GM19025 (cell line): ENCODE data around the gene ATF3.
"Not testable (repeated sequence)": the region's sequence is repeated elsewhere in the genome, so short reads cannot be mapped to it uniquely, and the experiment has no call there.

Experiments
- ATAC-seq: cut with Tn5 transposase; IDR thresholded peaks from one replicate; pipeline ENCODE4 v1.9.1; 2021; ENCODE audit warnings: mild to moderate bottlenecking, low read depth, moderate library complexity; ENCODE audit not compliant: unreplicated experiment

The ATF3 gene

GRCh38 chr1:212647004-212647403, 38.4 kb downstream of the ATF3 start:
- no peak for ATAC-seq

GRCh38 chr1:212648431-212648830, 39.9 kb downstream of the ATF3 start:
- ATAC-seq: no peak

- no peak for ATAC-seq
These were observed 40.5 kb downstream of the ATF3 start for GRCh38 chr1:212649020-212649419.

GRCh38 chr1:212650228-212650627, 41.7 kb downstream of the ATF3 start:
- no peak for ATAC-seq

GRCh38 chr1:212651521-212651920, 43.0 kb downstream of the ATF3 start:
- ATAC-seq: no peak

- ATAC-seq: no peak
These were observed 43.4 kb downstream of the ATF3 start for GRCh38 chr1:212651977-212652376.

- ATAC-seq: no peak
These were observed 44.0 kb downstream of the ATF3 start for GRCh38 chr1:212652609-212653008.

- ATAC-seq: no peak
These were observed 47.3 kb downstream of the ATF3 start for GRCh38 chr1:212655668-212656440.

- ATAC-seq: no peak
These were observed 48.2 kb downstream of the ATF3 start for GRCh38 chr1:212656730-212657129.

- ATAC-seq: not testable (repeated sequence)
These were observed 49.7 kb downstream of the ATF3 start for GRCh38 chr1:212658250-212658649.

GRCh38 chr1:212664409-212665199, 56.0 kb downstream of the ATF3 start:
- ATAC-seq: no peak

- ATAC-seq: peak; percentile 87
These were observed 56.9 kb downstream of the ATF3 start for GRCh38 chr1:212665241-212666115.

GRCh38 chr1:212666116-212666775, 57.7 kb downstream of the ATF3 start:
- ATAC-seq: no peak

- no peak for ATAC-seq
These were observed 58.9 kb downstream of the ATF3 start for GRCh38 chr1:212667223-212668139.

GRCh38 chr1:212668477-212668876, 59.9 kb downstream of the ATF3 start:
- no peak for ATAC-seq

GRCh38 chr1:212669102-212669501, 60.5 kb downstream of the ATF3 start:
- no peak for ATAC-seq

GRCh38 chr1:212669600-212669999, 61.0 kb downstream of the ATF3 start:
- no peak for ATAC-seq

GRCh38 chr1:212670301-212670700, 61.7 kb downstream of the ATF3 start:
- ATAC-seq: no peak
